HL-60 (cell line): Measurements from ENCODE around the gene FOXP1.

Experiments
- CTCF ChIP-seq: IDR thresholded peaks from one replicate; pipeline ENCODE4 v1.5.1; 2011; ENCODE audit warnings: low read length, control low read depth, inconsistent platforms; ENCODE audit not compliant: insufficient read depth
- GABPA ChIP-seq: IDR thresholded peaks from 2 replicates; pipeline ENCODE4 v1.6.1; 2012; ENCODE audit warnings: low read depth
- POLR2AphosphoS5 ChIP-seq: IDR thresholded peaks from 2 replicates; pipeline ENCODE4 v1.6.1; 2012; ENCODE audit warnings: low read depth
- SPI1 ChIP-seq: IDR thresholded peaks from 2 replicates; pipeline ENCODE4 v1.6.1; 2012; ENCODE audit warnings: low read depth, mild to moderate bottlenecking, borderline replicate concordance

- TF ChIP-seq CTCF (no peak), SPI1 (no peak), POLR2AphosphoS5 (no peak), GABPA (no peak)
Measured at GRCh38 chr3:70982700-70983140, 600.8 kb downstream of the FOXP1 start.
